ENCODE results near the gene VIPR1.
A peak's percentile ranks its signal among the peaks of the same experiment; 100 is the strongest.

DNA sequence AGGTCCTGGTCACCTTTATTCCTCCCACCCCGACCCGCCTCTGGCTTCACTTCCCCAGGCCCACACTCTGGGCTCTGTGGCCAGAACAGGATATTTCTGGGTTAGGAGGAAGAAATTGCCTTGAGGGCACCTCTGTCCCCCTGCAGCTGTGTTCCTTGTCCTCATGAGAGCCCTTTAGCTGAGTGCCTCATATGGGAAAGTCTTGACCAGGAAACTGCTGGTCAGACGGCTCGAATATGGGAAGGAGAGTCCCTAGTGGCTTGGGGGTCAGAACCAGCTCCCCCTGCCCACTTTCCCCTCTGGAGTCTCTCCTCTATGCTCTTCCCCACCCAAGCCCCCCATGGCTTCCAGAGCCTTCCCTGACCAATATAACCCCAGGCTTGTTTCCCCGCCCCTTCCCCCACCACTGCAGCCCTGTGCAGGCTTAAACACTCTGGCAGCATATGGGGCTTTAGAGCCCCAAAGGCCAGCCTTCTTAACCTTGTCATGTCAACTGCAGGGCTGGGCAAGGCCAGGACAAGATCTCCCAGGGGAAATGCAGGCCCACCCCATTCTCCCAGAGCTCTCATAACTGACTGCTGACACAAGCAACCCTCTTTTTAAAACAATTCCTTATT lies 42.9 kb downstream of the VIPR1 start:
- TF ChIP-seq, protein P1, sequence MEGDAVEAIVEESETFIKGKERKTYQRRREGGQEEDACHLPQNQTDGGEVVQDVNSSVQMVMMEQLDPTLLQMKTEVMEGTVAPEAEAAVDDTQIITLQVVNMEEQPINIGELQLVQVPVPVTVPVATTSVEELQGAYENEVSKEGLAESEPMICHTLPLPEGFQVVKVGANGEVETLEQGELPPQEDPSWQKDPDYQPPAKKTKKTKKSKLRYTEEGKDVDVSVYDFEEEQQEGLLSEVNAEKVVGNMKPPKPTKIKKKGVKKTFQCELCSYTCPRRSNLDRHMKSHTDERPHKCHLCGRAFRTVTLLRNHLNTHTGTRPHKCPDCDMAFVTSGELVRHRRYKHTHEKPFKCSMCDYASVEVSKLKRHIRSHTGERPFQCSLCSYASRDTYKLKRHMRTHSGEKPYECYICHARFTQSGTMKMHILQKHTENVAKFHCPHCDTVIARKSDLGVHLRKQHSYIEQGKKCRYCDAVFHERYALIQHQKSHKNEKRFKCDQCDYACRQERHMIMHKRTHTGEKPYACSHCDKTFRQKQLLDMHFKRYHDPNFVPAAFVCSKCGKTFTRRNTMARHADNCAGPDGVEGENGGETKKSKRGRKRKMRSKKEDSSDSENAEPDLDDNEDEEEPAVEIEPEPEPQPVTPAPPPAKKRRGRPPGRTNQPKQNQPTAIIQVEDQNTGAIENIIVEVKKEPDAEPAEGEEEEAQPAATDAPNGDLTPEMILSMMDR (IDR thresholded peaks at IDR 0.05): peak in 1 of 12 donors; percentile 3
- no peak for TF ChIP-seq POLR2A (IDR thresholded peaks at IDR 0.05)

All from heart left ventricle (tissue), 13 donors.